GM23248 (cell line): ENCODE measurements around the gene DCAF16.

Experiments
- EZH2 ChIP-seq: fragments of 200-600 bp; sonication (generic); IDR thresholded peaks from 2 replicates; pipeline ENCODE4 v1.6.1; 2018; ENCODE audit warnings: antibody characterized with exemption, mild to moderate bottlenecking; ENCODE audit not compliant: insufficient read depth, poor library complexity, severe bottlenecking
- EZH2phosphoT487 ChIP-seq: fragments of 200-600 bp; sonication (generic); IDR thresholded peaks from 2 replicates; pipeline ENCODE4 v1.6.1; 2018; ENCODE audit warnings: antibody characterized with exemption, moderate library complexity, mild to moderate bottlenecking, low read depth; ENCODE audit not compliant: insufficient read depth

GRCh38 chr4:17763931-17764330, 46.6 kb downstream of the DCAF16 start:
- TF ChIP-seq EZH2 (no peak), EZH2phosphoT487 (no peak)
